Kasumi-1 (cell line): Measurements from ENCODE around the gene COTL1.

Experiments
- DNase-seq, 2 experiments: peaks; one replicate each; lab custom pipeline; 2025; lab: John Stamatoyannopoulos, UW

The COTL1 gene

DNA sequence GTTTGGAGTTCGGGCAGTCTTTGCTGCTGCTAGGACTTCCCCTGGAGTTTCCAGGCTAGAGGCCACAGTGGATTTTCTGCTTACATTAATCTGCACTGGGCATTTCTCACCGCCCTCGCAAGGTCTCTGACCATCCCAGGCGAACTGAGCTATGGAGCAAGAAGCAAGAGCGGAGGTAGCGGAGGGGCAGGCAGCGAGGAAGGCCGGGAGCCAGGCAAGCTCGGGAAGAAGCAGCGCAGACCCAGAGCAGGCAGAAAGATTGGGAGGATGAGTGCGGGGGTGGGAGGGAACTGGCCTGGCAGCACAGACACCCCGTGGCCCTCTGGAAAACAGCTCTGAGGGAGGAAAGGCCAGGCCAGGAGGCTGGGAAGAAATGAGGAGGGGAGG is 3.8 kb downstream of the COTL1 start:
- no peak for DNase-seq

DNA sequence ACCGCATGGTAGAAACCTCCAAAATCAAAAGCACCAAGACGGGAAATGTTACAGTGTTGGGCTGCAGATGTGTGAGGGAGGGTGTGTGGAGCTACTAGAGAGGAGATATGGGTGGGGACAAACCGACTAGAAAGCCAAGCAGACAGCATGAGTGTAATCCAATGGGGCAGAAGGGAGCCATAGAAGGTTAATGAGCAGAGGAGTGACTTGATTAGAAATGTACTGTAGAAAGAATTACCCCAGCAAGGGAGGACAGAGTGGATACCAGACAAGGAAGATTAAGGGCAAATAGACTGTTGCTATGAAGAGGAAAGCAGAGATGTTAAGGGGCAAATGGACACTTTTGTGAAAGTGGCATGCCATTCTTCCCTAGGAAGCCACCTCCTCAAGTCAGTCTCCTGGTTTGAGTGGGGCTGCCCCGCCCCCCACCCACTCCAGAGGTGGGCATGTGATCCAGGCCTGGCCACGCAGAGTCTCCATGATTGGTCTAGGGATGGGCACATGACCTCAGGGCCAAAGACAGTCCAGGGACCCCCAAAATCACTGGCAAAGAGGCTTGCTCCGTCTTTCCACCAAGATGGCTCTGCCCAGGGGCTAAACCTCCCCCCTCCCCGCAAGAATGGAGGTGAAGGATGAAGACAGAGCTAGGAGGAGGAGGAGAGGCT is 4.3 kb downstream of the COTL1 start:
- no peak for DNase-seq

DNA sequence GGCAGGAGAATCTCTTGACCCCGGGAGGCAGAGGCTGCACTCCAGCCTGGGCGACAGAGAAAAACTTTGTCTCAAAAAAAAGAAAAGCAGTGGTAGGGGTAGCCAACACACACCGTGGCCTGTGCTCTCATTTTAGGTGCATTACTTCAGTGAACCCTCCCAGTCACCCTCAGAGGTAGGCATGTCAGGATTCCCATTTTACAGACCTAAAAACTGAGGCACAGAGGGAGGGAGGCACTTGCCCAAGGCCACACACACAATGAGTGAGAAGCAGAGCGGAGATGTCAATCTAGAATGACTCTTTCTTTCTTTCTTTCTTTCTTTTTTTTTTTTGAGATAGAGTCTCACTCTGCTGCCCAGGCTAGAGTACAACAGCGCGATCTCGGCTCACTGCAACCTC is 5.2 kb downstream of the COTL1 start:
- DNase-seq, result no peak

DNA sequence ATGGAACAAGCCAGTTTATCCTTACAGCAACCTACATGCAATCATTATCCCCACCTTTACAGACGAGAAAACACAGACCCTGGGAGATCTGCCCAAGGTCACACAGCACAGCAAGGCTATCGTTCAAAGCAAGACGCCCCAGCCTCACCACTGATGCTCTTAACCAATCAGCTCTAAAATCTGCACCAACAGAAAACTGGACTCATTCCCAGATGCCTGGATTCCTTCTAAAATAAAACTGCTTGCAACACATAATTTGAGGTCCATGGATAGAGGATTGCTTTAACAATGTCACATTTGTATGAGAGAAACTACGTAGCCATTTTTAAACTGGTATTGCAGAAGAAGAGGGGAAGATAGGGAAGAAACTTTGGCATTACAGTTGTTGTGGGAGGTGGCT is 6.8 kb downstream of the COTL1 start:
- no peak for DNase-seq

DNA sequence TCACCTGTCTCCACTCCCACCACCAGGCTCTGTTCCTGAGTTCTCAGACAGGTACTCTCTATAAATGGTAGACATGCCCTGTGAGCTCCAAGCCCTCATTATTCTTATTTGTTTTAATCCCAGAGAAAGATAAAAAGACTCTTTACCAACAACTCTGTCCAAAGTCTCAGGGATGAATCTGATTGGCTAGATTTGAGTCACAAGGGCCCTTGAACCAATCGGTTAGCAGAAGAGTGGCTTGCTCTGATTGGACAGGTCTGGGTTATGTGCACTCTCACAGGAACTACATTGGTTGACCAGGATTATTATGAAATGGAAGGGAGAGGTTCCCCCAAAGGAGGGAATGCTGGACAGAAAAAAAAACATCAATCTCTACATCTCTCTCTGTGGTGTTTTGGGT is 7.5 kb downstream of the COTL1 start:
- DNase-seq, result no peak

DNA sequence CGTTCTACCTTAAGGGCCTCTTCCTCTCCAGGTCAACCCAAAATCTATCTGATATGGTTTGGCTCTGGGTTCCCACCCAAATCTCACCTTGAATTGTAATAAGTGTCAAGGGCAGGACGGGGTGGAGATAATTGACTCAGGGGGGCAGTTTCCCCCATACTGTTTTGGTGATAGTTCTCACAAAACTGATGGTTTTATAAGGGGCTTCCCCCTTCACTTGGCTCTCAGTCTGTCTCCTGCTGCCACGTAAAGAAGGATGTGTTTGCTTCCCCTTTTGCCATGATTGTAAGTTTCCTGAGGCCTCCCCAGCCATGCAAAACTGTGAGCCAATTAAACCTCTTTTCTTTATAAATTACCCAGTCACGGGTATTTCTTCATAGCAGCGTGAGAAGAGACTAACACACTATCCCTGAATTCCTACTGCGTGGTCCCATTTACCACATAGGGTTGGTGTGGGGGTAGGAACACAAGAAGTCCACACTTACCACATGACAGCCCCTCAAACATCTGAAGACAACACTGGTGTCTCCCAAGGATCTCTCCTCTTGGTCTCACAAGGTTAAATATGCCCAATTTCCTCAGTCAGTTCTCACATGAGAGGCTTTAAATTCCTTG is 8.2 kb downstream of the COTL1 start:
- no peak for DNase-seq

DNA sequence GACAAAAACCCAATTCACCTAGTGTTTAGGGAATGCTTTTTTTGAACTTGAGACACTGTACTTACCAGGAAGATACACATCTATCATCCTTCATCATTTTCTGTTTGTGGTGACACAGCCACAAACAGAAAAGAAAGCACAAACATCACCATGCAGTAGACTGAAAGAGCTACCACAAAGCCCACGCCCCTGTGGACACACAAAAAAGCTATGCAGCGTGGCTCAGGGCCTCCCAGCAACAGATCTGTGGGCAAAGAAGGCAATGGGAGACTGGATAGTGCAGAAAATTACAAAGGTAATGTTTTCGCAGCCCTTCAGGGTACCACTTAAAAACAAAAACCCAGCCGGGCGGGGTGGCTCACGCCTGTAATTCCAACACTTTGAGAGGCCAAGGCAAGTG is 9.6 kb downstream of the COTL1 start:
- no peak for DNase-seq

DNA sequence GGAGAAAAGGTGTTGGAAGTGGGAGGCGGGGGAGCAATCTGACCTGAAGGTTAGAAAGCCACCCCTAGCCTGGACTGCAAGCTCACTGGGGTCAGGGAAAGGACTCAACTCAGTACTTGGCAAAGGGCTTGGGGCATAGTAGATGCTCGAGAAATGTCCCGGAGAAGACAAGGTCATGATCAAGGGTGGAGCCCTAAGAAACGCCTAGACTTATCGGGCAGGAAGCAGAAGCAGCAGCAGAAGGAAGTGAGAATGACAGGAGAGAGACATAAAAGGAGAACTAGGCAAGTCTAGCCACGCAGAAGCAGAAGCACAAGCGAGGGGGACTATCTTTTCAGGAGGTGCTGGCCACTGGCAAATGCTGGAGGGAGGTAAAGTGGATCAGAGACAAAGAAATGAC is 10.2 kb downstream of the COTL1 start:
- peak; percentile 97 to 98 for DNase-seq

DNA sequence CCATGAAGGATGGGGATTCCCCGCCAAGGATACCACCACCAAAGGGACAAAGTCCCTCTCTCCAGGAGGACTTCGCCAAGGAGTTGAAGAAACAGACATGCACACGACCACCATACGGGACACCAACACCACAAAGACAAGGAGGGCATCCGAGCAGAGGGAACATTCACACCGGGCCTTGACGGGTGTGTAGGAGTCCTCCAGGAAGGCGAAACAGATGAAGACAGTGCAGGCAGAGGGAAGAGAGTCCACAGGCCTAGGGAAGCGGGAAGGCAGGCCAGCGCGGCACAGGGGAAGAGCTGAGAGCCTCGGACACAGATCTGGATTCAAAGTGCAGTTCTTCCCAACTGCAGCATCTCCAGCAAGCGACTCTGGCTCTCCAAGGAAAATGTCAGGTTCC is 10.8 kb downstream of the COTL1 start:
- DNase-seq, result no peak

DNA sequence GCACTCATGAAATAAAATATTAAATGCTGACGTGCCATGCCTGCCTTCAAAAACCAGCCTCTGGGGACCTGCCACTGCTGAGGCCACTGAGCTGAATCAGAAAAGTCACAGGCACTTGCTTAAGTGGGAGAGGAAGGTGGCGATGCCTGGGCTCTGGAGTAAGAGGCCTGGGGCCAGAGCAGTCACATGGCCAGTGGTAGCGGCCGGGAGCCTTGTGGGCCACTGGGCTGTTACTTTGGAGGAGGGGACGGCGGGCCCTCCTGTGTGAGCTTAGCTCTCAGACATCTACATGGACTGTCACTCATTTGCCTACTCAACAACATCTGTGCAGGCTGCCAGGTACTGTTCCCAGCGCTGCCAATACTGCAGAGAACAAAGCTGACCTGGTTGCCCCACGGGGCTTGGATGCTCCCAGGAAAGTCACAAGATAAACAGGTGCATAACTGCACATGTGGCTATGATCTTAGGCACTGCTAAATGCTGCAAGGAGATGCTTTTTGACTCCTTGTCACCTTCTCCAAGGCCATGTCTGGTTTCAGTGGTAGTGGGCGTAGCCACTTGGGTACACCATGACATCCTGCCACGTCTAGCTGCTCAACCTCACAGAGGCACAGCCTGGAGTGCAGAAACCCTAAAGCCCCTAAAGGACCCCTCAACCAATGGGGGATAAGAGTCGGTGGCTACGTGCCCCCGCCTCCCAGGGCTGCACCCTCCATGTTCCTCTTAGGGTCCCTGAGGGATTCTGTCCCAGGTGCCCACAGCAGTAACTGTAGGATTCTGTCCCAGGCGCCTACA is 11.6 kb downstream of the COTL1 start:
- no peak for DNase-seq

DNA sequence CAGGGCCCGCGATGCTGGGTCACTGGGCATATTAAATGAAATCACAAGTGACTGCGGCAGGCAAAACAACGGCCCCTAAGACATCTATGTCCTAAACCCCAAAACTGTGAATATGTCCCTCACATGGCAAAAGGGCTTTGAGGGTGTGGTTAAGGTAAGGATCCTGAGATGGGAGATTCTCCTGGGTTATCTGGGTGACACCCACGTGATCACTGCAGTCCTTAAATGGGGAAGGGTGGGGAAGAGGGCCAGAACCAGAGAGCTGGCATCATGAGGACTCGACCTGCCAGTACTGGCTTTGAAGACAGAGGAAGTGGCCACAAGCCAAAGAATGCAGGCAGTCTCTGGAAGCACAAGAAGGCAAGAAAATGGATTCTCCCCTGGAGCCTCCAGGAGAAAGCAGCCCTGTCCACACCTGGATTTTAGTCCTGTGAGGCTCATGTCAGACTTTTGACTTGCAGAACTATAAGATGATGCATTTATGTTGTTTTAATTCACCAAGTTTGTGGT is 12.5 kb downstream of the COTL1 start:
- no peak for DNase-seq

DNA sequence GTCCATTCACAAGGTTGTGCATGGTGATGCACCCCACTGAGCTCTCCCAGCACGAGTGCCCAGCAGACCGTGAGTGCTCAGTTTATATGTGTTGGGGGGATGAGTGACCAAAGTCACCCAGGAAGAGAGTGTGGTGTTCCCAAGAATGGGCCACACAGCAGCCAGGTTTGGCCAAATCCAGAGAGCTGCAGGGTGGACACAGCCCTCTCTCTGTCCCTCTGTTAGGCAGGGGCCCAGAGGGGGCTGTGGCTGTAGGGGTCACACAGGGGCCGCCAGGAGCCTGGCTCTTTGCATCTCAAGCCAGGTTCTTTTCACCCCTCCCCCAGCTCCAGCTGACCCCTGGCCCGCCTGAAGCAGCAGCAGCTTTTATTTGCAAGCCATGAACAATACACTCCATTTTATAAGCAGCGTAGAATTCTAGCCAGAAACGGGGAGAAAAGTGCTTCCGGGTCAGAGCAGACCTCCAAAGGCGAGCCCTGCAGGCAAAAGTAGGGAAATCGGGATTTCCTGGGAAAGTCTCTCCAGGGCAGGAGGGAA is 13.3 kb downstream of the COTL1 start:
- DNase-seq, result no peak

DNA sequence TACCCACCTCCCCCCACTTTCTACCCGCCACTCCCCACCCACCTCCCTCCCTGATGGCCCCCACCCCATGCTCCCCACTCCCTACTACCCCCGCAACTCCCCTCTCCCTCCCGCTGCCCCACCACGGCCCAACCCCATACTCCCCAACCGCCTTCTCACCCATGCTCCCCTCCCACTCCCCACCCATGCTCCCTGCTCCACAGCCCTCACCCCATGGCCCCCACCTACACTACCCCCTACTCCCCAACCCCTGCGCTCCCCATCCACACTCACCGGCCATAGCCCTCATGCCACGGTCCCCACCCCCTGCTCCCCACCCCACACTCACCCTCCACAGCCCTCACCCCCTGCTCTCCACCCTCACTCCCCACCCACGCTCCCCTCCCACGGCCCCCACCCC is 13.9 kb downstream of the COTL1 start:
- DNase-seq, result no peak

DNA sequence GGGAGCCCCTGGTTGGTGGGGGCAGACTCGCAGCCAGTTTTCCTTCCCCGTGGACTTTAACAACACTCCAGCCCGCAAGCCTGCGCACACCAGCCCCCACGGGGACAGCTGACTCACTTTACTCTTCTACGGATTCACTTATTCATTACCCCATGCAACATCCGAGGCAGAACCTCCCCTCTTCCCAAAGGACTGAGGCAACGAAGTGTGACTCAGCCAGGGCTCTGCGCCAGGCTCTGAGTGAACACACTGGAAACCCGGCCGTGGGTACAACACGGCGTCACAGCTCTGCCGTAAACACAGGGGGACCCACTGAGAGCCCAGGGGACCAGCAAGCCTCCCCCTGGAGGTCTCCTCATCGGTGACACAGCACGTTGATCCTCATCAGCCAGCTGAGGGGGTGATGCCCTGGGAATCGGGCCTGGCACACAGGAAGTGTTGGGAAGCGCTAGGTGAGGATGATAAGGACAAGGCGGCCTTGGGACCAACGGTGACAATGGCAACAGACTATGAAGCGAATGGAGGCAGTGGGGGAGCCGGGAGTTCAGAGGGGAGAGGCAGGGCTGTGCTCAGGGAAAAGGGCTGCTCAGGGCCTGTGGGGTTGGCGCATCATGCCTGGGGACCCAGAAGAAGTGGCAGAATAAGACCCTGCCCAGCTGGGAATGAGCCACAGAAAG is 14.6 kb downstream of the COTL1 start:
- DNase-seq, result peak; percentile 63 to 65

DNA sequence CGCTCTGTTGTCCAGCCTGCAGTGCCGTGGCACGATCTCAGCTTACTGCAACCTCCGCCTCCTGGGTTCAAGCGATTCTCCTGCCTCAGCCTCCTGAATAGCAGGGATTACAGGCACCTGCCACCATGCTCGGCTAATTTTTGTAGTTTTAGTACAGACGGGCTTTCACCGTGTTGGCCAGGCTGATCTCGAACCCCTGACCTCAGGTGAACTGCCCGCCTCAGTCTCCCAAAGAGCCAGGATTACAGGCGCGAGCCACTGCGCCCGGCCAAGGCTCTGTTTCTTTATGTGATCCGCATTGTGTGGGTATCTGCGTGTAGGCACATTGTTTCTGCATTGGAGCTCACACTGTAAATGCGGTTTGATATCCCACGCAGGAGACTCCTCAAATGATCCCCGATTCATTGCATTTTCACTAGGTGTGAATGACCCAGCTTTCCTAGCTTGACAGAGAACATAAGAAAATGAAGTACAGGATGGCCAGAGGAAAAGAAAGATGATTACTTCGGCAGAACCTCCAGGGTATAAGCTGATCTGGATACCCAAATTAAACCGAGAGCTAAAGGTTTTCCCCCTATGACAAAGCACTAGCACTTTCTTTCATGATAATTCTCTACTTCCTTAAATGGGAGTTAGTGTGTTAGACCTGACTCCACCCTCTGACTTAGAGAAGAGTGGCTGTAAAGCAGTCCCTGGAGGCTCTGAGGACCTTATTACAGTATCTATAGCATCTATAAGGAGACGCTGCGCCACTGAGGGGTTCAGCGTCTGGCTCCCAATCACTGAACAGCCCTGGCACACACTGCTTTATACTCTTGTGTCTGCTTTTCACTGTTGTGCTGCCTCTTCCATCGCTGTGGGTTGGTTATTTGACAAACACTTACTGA is 17.3 kb downstream of the COTL1 start:
- DNase-seq, result peak; percentile 68 to 80

DNA sequence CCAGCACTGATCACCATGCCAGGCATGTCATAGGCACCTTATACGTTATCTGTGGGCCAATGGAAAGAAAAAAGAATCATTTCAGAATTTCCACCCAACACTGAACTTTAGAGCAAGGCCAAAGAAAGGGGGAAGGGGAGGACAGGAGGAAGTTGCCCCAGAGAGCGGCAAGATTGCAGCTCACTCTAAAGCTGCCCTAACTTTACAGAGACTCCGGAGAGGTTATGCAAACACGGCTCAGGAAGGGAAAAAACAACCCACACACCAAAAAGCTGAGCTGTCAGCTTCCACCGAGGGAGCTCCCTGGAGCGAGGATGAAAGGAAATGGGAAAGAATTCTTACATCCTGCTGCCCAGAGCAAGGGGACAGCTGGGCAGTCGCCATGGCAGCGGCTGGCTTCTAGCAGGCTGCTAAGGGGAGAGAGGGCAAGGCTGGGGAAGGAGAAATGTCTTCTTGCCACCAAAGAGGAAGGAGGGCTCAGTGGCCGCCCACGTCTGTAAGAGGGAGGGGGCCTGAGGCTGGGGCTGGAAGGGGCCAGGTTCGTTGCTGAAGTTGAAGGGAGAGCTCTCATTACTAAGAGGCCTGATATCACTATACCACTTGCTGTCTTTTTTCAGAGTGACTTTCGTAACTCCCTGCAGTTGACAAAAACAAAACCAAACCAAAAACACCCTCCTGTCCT is 18.2 kb downstream of the COTL1 start:
- peak; percentile 98 for DNase-seq

DNA sequence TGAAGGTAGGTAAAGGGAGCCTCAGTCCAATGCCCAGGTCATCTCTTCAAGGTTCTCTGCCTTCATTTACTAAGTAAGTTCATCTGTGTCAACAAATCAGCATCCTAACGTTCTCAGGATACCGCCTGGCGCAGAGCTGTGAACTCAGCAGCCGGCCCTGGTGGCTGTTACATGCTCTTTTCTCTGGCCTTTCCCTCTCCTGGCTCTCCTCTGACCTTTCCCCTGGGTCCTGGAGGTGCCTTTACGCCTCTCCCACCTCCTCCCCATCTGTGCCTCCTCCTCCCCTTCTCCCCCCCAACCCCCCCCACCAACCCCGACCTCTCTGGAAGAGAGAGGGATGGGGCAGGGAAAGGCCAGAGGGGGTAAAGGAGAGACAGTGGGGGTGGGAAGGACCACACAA is 19.5 kb downstream of the COTL1 start:
- no peak for DNase-seq

DNA sequence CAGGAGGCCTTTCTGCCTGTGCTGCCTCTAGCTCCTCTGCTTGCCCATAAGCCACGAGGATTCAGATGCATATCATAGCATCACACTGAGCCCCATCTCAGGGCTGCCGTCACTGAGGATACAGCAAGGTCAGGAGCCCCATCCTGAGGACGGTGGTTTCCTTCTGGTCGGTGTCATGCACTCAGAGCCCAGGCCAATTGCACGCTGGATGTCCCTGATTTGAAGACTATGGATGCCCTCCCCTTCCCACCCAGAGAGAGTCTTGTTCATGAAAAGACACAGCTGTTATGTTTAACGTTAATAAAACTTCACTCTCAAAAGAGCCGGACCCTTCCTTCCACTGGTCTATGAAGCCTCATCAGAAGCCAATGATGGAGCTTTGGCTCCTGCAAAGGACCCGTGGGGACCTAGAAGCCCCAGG is 19.9 kb downstream of the COTL1 start:
- no peak for DNase-seq

DNA sequence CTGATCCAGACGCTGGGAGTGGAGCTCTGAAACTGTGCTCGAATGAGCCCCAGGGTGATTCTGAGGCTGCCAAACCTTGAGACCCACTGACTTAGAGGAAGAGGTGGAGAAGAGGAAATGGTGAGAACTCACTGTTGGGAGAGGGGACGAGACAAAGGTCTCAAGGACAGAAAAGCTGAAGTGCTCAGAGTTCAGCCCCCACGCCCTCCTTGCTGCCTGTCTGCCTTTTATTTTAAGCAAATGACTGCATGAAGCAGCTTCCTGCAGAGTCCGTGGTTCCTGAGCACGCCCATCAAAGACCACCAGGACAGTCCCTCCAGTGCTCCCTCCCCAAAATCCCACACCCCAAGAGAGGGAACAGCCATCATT is 20.4 kb downstream of the COTL1 start:
- peak; percentile 68 to 82 for DNase-seq

DNA sequence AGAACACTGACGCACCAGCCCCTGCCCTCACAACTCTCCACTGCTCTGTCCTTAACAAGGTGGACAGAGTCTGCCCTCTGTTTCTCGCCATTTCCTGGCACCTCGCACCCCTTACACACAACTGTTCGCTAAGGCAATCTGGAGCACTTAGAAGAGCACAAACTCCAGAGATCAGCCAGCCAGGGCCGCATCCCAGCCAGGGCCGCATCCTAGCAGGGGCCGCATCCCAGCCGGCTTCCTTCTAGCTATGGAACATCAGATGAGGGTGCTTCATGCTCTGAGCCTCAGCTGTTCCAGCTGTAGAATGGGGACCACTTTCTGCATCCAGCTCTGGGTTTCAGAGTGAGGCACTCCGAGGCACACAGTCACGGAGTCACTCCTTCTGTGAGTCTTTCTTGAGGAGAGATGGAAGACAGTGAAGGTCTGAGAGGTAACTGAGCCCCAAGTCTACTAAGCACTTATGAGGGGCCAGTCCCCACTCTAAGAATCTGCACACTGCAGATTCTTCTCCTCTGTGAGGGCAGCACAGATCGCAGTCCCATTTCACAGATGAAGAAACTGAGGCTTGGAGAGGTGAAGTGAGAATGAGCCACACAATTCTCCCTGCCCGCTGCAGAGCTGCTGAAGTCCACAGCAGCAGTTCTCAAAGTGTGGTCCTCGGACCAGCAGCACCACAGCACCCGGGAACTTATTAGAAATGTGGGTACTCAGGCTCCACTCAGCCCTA is 20.9 kb downstream of the COTL1 start:
- no peak for DNase-seq
